SK-N-SH (cell line): ENCODE measurements around the gene BORCS5. TPM values are rescaled to one million over a fixed set of nuclear protein-coding genes. Genes with fewer than 3 reads are reported as not detected.

Experiments used
- CTCF ChIA-PET: fragments of 300-600, 350-600 bp; formaldehyde crosslinking; extraction: SDS; loops from one replicate; lab custom pipeline; 2021; lab: Yijun Ruan, JAX
- POLR2A ChIA-PET: fragments of 350-600 bp; sonication (Branson Sonifier 250); formaldehyde crosslinking; extraction: SDS; loops from one replicate; lab custom pipeline; 2020; ENCODE audit warnings: antibody characterized with exemption, inconsistent platforms; lab: Yijun Ruan, JAX
- DNase-seq: peaks from one replicate; pipeline ENCODE4 v3.0.0; 2012
- H2AFZ ChIP-seq: fragments of 200-600 bp; sonication (generic); 2 replicates; pipeline ENCODE4 v1.8.1; 2016; ENCODE audit warnings: antibody characterized with exemption, mild to moderate bottlenecking, low read depth
- H3F3A ChIP-seq: fragments of 200-600 bp; sonication (generic); replicated peaks from 2 replicates; pipeline ENCODE3; 2016; ENCODE audit warnings: antibody characterized with exemption, mild to moderate bottlenecking; ENCODE audit not compliant: insufficient read depth
- H3K27ac ChIP-seq, 2 experiments: fragments of 200-500 bp in 1 of 2; fragments of 200-600 bp in 1 of 2; sonication (Bioruptor generic) in 1 of 2; sonication (generic), shearing (Covaris generic) in 1 of 2; 2 replicates each; pipeline versions ENCODE4 v1.5.1 to v1.6.1; 2014 to 2016; ENCODE audit warnings: low read depth in 2 of 2, inconsistent platforms in 1 of 2, low read length in 1 of 2, mild to moderate bottlenecking in 1 of 2, mixed read lengths in 1 of 2
- H3K27me3 ChIP-seq: fragments of 200-600 bp; sonication (generic), shearing (Covaris generic); 2 replicates; pipeline ENCODE4 v1.6.1; 2016; ENCODE audit warnings: mixed run types; ENCODE audit not compliant: insufficient read depth
- H3K36me3 ChIP-seq, 2 experiments: fragments of 200-500 bp in 1 of 2; fragments of 200-600 bp in 1 of 2; sonication (Bioruptor generic) in 1 of 2; sonication (generic) in 1 of 2; replicated peaks in 1 of 2; 2 replicates each; pipeline versions ENCODE3 to v1.5.1; 2014 to 2016; ENCODE audit warnings: low read length in 1 of 2, mild to moderate bottlenecking in 1 of 2; ENCODE audit not compliant: insufficient read depth in 2 of 2, control insufficient read depth in 1 of 2
- H3K4me1 ChIP-seq, 2 experiments: fragments of 200-500 bp in 1 of 2; fragments of 200-600 bp in 1 of 2; sonication (Bioruptor generic) in 1 of 2; sonication (generic), shearing (Covaris generic) in 1 of 2; 2 replicates each; pipeline versions ENCODE4 v1.5.1 to v1.6.1; 2014 to 2016; ENCODE audit warnings: low read depth in 1 of 2, low read length in 1 of 2, mixed run types in 1 of 2; ENCODE audit not compliant: insufficient read depth in 2 of 2, control insufficient read depth in 1 of 2
- H3K4me2 ChIP-seq: fragments of 200-600 bp; sonication (generic), shearing (Covaris generic); 2 replicates; pipeline ENCODE4 v1.6.1; 2017; ENCODE audit warnings: mixed run types
- H3K4me3 ChIP-seq, 2 experiments: fragments of 200-500 bp in 1 of 2; fragments of 200-600 bp in 1 of 2; sonication (Bioruptor generic) in 1 of 2; sonication (generic), shearing (Covaris generic) in 1 of 2; 2 replicates each; pipeline versions ENCODE4 v1.5.1 to v1.8.1; 2014 to 2016; ENCODE audit warnings: low read depth in 2 of 2, inconsistent platforms in 1 of 2, low read length in 1 of 2, mild to moderate bottlenecking in 1 of 2, mixed read lengths in 1 of 2, moderate library complexity in 1 of 2
- H3K79me2 ChIP-seq: fragments of 200-600 bp; sonication (generic); 2 replicates; pipeline ENCODE4 v1.8.1; 2017; ENCODE audit warnings: mild to moderate bottlenecking; ENCODE audit not compliant: insufficient read depth
- H3K9ac ChIP-seq: fragments of 200-600 bp; sonication (generic); 2 replicates; pipeline ENCODE4 v1.6.1; 2017; ENCODE audit warnings: mixed run types
- H3K9me2 ChIP-seq: fragments of 200-600 bp; sonication (generic); 2 replicates; pipeline ENCODE4 v1.6.1; 2017; ENCODE audit warnings: mixed run types
- H3K9me3 ChIP-seq: fragments of 200-600 bp; sonication (generic); 2 replicates; pipeline ENCODE4 v1.6.1; 2017; ENCODE audit warnings: mixed run types, mild to moderate bottlenecking, moderate library complexity
- H4K20me1 ChIP-seq: fragments of 200-600 bp; sonication (generic); 2 replicates; pipeline ENCODE4 v1.6.1; 2017; ENCODE audit warnings: mild to moderate bottlenecking, mixed run types; ENCODE audit not compliant: insufficient read depth
- CHD2 ChIP-seq: fragments of 150-350 bp; IDR thresholded peaks from 2 replicates; pipeline ENCODE4 v1.6.1; 2018; ENCODE audit warnings: low read length; ENCODE audit not compliant: partially characterized antibody
- CTCF ChIP-seq: fragments of 200-600 bp; sonication (generic); IDR thresholded peaks from 2 replicates; pipeline ENCODE4 v1.6.1; 2017; ENCODE audit warnings: antibody characterized with exemption, mild to moderate bottlenecking, moderate library complexity
- EP300 ChIP-seq, 2 experiments: IDR thresholded peaks; 2 replicates each; pipeline versions ENCODE4 v1.4.0 to v1.6.1; 2012; ENCODE audit warnings: borderline replicate concordance in 1 of 2, low read depth in 1 of 2, low read length in 1 of 2
- FOXM1 ChIP-seq: IDR thresholded peaks from 2 replicates; pipeline ENCODE4 v1.4.0; 2012; ENCODE audit warnings: low read depth, mild to moderate bottlenecking
- GABPA ChIP-seq: IDR thresholded peaks from 2 replicates; pipeline ENCODE4 v1.4.0; 2012; ENCODE audit warnings: low read depth, mild to moderate bottlenecking
- GATA2 ChIP-seq: sonication (generic); formaldehyde crosslinking; IDR thresholded peaks from 2 replicates; pipeline ENCODE4 v1.5.0; 2020; ENCODE audit warnings: mild to moderate bottlenecking, missing genetic modification reagents
- MEF2A ChIP-seq: IDR thresholded peaks from 2 replicates; pipeline ENCODE4 v1.4.0; 2012; ENCODE audit warnings: low read depth, borderline replicate concordance
- MXI1 ChIP-seq: IDR thresholded peaks from 2 replicates; pipeline ENCODE4 v1.6.1; 2012; ENCODE audit warnings: mild to moderate bottlenecking, low read depth, low read length, improper control_type of control experiment
- NRF1 ChIP-seq: IDR thresholded peaks from 2 replicates; pipeline ENCODE4 v1.6.1; 2012; ENCODE audit warnings: low read depth, mild to moderate bottlenecking, low read length
- PBX3 ChIP-seq: IDR thresholded peaks from 2 replicates; pipeline ENCODE4; 2012
- RCOR1 ChIP-seq: fragments of 150-350 bp; IDR thresholded peaks from 2 replicates; pipeline ENCODE4 v1.6.1; 2017; ENCODE audit warnings: antibody characterized with exemption, low read length
- REST ChIP-seq: IDR thresholded peaks from 2 replicates; pipeline ENCODE4 v1.6.1; 2012; ENCODE audit warnings: mild to moderate bottlenecking, low read depth, low read length, moderate library complexity
- SMC3 ChIP-seq: IDR thresholded peaks from 2 replicates; pipeline ENCODE4 v1.6.1; 2012; ENCODE audit warnings: low read depth, low read length, improper control_type of control experiment
- TAF1 ChIP-seq: IDR thresholded peaks from 2 replicates; pipeline ENCODE4 v1.6.1; 2012; ENCODE audit warnings: low read depth, mild to moderate bottlenecking, low read length, moderate library complexity, borderline replicate concordance
- TCF12 ChIP-seq: IDR thresholded peaks from 2 replicates; pipeline ENCODE4 v1.4.0; 2012
- TEAD4 ChIP-seq: IDR thresholded peaks from 2 replicates; pipeline ENCODE4 v1.4.0; 2012; ENCODE audit warnings: mild to moderate bottlenecking, borderline replicate concordance; ENCODE audit not compliant: insufficient read depth
- USF1 ChIP-seq: IDR thresholded peaks from 2 replicates; pipeline ENCODE4 v1.4.0; 2012; ENCODE audit warnings: low read depth, borderline replicate concordance
- USF2 ChIP-seq: fragments of 150-350 bp; IDR thresholded peaks from 2 replicates; pipeline ENCODE4 v1.6.1; 2017; ENCODE audit warnings: antibody characterized with exemption, low read length, low read depth, borderline replicate concordance
- YY1 ChIP-seq: IDR thresholded peaks from 2 replicates; pipeline ENCODE4 v1.4.0; 2012; ENCODE audit warnings: low read depth, mild to moderate bottlenecking
- WGBS: methylation state at CpG from one replicate; pipeline ENCODE4 v1.1.6; 2017; ENCODE audit warnings: low lambda C conversion rate; 5-methylcytosine and 5-hydroxymethylcytosine counted together
- polyA plus RNA-seq, 3 experiments: library from polyadenylated mRNA; depleted of rRNA; stranded (reverse); fragments of >200 nt; gene quantifications; 2 replicates each; pipeline ENCODE4 v1.2.3, GENCODE V29; 2012

The BORCS5 gene
- polyA plus RNA-seq, 1 of the 3 experiments (the other 2 are of a cell fraction): 16.3 TPM

GRCh38 chr12:12427568-12427967 is 70.7 kb downstream of the BORCS5 start:
- Histone ChIP-seq H3K9me3 (peaks cover 8% of the 10 kb centered on the region), H3K9ac (no peak overlapping the region), H3K4me3 (no peak overlapping the region), H3K27me3 (no peaks in the 10 kb centered on the region), H3K36me3 (no peaks in the 10 kb centered on the region), H3K4me1 (peaks cover 0 to 12% of the 10 kb centered on the region in 2 experiments; a peak in 3 of 4 replicates), H3F3A (no peaks in the 10 kb centered on the region), H3K79me2 (no peaks in the 10 kb centered on the region), H3K27ac (no peak overlapping the region), H3K4me2 (no peak overlapping the region), H2AFZ (no peak overlapping the region), H3K9me2 (no peaks in the 10 kb centered on the region), H4K20me1 (no peaks in the 10 kb centered on the region)
- TF ChIP-seq MXI1 (no peak), NRF1 (no peak), GABPA (no peak), TEAD4 (no peak), RCOR1 (no peak), CTCF (no peak), USF2 (no peak), TCF12 (no peak), MEF2A (no peak), PBX3 (no peak), TAF1 (no peak), GATA2 (CRISPR knock-in tag) (no peak), SMC3 (no peak), CHD2 (no peak), USF1 (no peak), REST (no peak), EP300 (IDR thresholded peaks at IDR 0.05; ENCODE audit: borderline replicate concordance in 1 of 2, low read depth in 1 of 2, low read length in 1 of 2) (no peak), FOXM1 (no peak), YY1 (no peak)
- POLR2A ChIA-PET: no interaction called here
- CTCF ChIA-PET: no interaction called here
- no peak for DNase-seq
- 80% methylated on average over 4 of the region's 4 CpGs for WGBS
